Mesenchymal stem cell (in vitro differentiated cells and primary cell): Measurements from ENCODE around the gene ANKRD13D.

Experiments used
- DNase-seq: peaks from one replicate; pipeline ENCODE4 v3.0.0-alpha.2; 2013
- H2AFZ ChIP-seq: one replicate; pipeline ENCODE4 v1.6.1; 2013; ENCODE audit warnings: low read depth, mild to moderate bottlenecking, control low read depth, inconsistent platforms, low read length, moderate library complexity
- H2AK5ac ChIP-seq: 2 replicates; pipeline ENCODE4 v1.6.1; 2013; ENCODE audit warnings: low read length, moderate library complexity, mild to moderate bottlenecking, inconsistent platforms; ENCODE audit not compliant: severe bottlenecking
- H2BK120ac ChIP-seq: one replicate; pipeline ENCODE4 v1.6.1; 2013; ENCODE audit warnings: low read depth, mild to moderate bottlenecking, inconsistent platforms, low read length, moderate library complexity
- H2BK12ac ChIP-seq, 2 experiments: one replicate each; pipeline ENCODE4 v1.6.1; 2013; ENCODE audit warnings: inconsistent platforms in 2 of 2, low read length in 2 of 2, mild to moderate bottlenecking in 2 of 2, moderate library complexity in 2 of 2, control low read depth in 1 of 2
- H2BK15ac ChIP-seq: one replicate; pipeline ENCODE4 v1.6.1; 2013; ENCODE audit warnings: mild to moderate bottlenecking, low read depth, inconsistent platforms; ENCODE audit not compliant: poor library complexity, severe bottlenecking
- H2BK5ac ChIP-seq: 2 replicates; pipeline ENCODE4 v1.6.1; 2013; ENCODE audit warnings: low read depth, mild to moderate bottlenecking, low read length, control low read depth, inconsistent platforms; ENCODE audit not compliant: poor library complexity, severe bottlenecking
- H3K14ac ChIP-seq, 2 experiments: one replicate each; pipeline ENCODE4 v1.6.1; 2013; ENCODE audit warnings: inconsistent platforms in 2 of 2, low read length in 2 of 2, control low read depth in 1 of 2, mild to moderate bottlenecking in 1 of 2, moderate library complexity in 1 of 2
- H3K18ac ChIP-seq, 2 experiments: one replicate each; pipeline ENCODE4 v1.6.1; 2013; ENCODE audit warnings: inconsistent platforms in 2 of 2, low read length in 2 of 2, control low read depth in 1 of 2, low read depth in 1 of 2, mild to moderate bottlenecking in 1 of 2
- H3K23ac ChIP-seq, 2 experiments: one replicate each; pipeline ENCODE4 v1.6.1; 2013; ENCODE audit warnings: inconsistent platforms in 2 of 2, low read length in 2 of 2, mild to moderate bottlenecking in 2 of 2, moderate library complexity in 2 of 2, control low read depth in 1 of 2
- H3K27ac ChIP-seq: 2 replicates; pipeline ENCODE4 v1.5.1; 2013; ENCODE audit warnings: mild to moderate bottlenecking, moderate library complexity, low read length, control low read depth, inconsistent platforms; ENCODE audit not compliant: poor library complexity, severe bottlenecking
- H3K27me3 ChIP-seq, 2 experiments: 2 replicates each; pipeline versions ENCODE4 v1.6.1 to v1.7.0; 2013; ENCODE audit warnings: low read length in 2 of 2, mild to moderate bottlenecking in 2 of 2, moderate library complexity in 2 of 2, control low read depth in 1 of 2, inconsistent platforms in 1 of 2; ENCODE audit not compliant: control insufficient read depth in 1 of 2, insufficient read depth in 1 of 2
- H3K36me3 ChIP-seq, 2 experiments: 2 replicates each; pipeline versions ENCODE4 v1.6.1 to v1.7.0; 2013; ENCODE audit warnings: low read length in 2 of 2, control low read depth in 1 of 2, inconsistent platforms in 1 of 2, low read depth in 1 of 2, mild to moderate bottlenecking in 1 of 2; ENCODE audit not compliant: insufficient read depth in 2 of 2, control insufficient read depth in 1 of 2
- H3K4ac ChIP-seq, 2 experiments: one replicate each; pipeline ENCODE4 v1.6.1; 2013; ENCODE audit warnings: inconsistent platforms in 2 of 2, low read length in 2 of 2, mild to moderate bottlenecking in 2 of 2, moderate library complexity in 2 of 2, control low read depth in 1 of 2, low read depth in 1 of 2
- H3K4me1 ChIP-seq: 2 replicates; pipeline ENCODE4 v1.6.1; 2013; ENCODE audit warnings: low read depth, low read length, control low read depth; ENCODE audit not compliant: control insufficient read depth, insufficient read depth
- H3K4me2 ChIP-seq: 2 replicates; pipeline ENCODE4 v1.6.1; 2013; ENCODE audit warnings: low read length, mild to moderate bottlenecking, inconsistent platforms; ENCODE audit not compliant: poor library complexity, severe bottlenecking
- H3K4me3 ChIP-seq, 2 experiments: 2 replicates each; pipeline versions ENCODE4 v1.5.1 to v1.7.0; 2013; ENCODE audit warnings: low read length in 2 of 2, mild to moderate bottlenecking in 2 of 2, control low read depth in 1 of 2, low read depth in 1 of 2; ENCODE audit not compliant: insufficient read depth in 1 of 2
- H3K79me1 ChIP-seq: replicated peaks from 2 replicates; pipeline ENCODE4 v1.6.1; 2013; ENCODE audit warnings: mild to moderate bottlenecking, control low read depth, low read length, inconsistent platforms; ENCODE audit not compliant: poor library complexity, severe bottlenecking
- H3K9ac ChIP-seq: 2 replicates; pipeline ENCODE4 v1.7.0; 2013; ENCODE audit warnings: mild to moderate bottlenecking, low read length, moderate library complexity
- H3K9me3 ChIP-seq: 2 replicates; pipeline ENCODE4 v1.7.0; 2013; ENCODE audit warnings: mild to moderate bottlenecking, low read length; ENCODE audit not compliant: control insufficient read depth
- H4K8ac ChIP-seq: one replicate; pipeline ENCODE4 v1.6.1; 2013; ENCODE audit warnings: inconsistent platforms, mild to moderate bottlenecking, low read length, moderate library complexity
- H4K91ac ChIP-seq: one replicate; pipeline ENCODE4 v1.6.1; 2013; ENCODE audit warnings: mild to moderate bottlenecking, low read length, inconsistent platforms
- WGBS: methylation state at CpG from one replicate; pipeline ENCODE4 v1.1.7; 2013; ENCODE audit warnings: mixed read lengths; 5-methylcytosine and 5-hydroxymethylcytosine counted together

Gene ANKRD13D

DNA sequence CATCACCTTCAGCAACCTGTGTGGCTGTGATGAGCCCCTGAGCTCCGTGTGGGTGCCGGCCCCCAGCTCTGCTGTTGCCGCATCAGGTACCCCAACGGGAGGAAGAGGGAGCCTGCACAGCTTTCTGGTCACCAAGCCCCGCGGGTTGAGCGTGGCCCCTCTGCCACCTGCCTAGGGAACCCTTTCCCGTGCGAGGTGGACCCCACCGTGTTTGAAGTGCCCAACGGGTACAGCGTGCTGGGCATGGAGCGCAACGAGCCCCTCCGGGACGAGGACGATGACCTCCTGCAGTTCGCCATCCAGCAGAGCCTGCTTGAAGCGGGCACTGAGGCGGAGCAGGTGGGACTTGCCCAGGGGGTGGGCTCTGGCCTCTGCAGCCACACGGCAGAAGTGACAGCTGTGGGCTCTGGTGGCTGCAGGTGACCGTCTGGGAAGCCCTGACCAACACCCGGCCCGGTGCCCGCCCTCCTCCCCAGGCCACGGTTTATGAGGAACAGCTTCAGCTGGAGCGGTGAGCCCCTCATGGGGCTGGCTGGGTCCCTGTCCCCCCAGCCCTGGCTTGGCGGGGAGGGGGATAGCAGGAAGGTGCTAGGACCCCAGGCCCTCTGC, 12.3 kb downstream of the ANKRD13D start:
- Histone ChIP-seq H3K9me3 (peaks cover 1% of the 10 kb centered on the region), H2BK5ac (no peak overlapping the region), H3K27ac (peak overlapping the region; percentile 56), H3K9ac (no peak overlapping the region), H3K14ac (no peak overlapping the region), H2AK5ac (no peak overlapping the region), H3K23ac (no peak overlapping the region), H3K27me3 (no peaks in the 10 kb centered on the region), H2BK120ac (no peak overlapping the region), H3K4me1 (peaks cover 35% of the 10 kb centered on the region), H3K79me1 (peaks cover 29% of the 10 kb centered on the region), H4K91ac (peak overlapping the region; percentile 47), H3K4ac (no peak overlapping the region), H3K36me3 (peaks cover 46 to 50% of the 10 kb centered on the region in 2 experiments), H2AFZ (no peak overlapping the region), H4K8ac (peak overlapping the region; percentile 43), H3K18ac (no peak overlapping the region), H2BK12ac (no peak overlapping the region), H2BK15ac (peak overlapping the region; percentile 34), H3K4me2 (no peak overlapping the region), H3K4me3 (no peak overlapping the region)
- no peak for DNase-seq
- WGBS: 92% methylated on average over 28 of the region's 28 CpGs

DNA sequence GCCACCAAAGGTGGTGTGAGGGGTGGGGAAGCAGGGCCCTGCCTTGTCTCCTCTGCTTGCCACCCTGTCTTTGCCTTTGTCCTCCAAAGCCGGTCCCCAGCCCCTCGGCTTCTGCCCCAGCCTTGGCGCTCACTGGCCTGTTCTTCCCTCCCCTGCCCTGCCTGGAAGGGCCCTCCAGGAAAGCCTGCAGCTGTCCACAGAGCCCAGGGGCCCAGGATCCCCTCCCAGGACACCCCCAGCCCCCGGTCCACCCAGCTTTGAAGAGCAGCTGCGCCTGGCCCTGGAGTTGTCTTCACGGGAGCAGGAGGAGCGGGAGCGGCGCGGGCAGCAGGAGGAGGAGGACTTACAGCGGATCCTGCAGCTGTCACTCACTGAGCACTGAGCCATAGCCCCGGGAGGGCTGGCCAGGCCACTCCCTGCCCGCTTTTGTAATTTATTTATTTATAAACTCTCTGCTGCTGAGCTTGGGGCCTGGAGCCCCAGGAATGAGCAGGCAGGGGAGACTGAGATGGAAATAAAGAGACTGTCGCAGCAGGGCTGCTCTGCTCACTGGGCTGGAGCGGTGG, 12.9 kb downstream of the ANKRD13D start:
- Histone ChIP-seq H3K9ac (peak overlapping the region; percentile 82), H3K36me3 (peaks cover 45 to 48% of the 10 kb centered on the region in 2 experiments), H3K4me2 (peak overlapping the region; percentile 88), H3K14ac (no peak overlapping the region), H3K4me3 (no peak overlapping the region), H3K9me3 (no peaks in the 10 kb centered on the region), H2BK12ac (no peak overlapping the region), H2BK120ac (no peak overlapping the region), H3K23ac (no peak overlapping the region), H3K27ac (peak overlapping the region; percentile 56), H3K4ac (no peak overlapping the region), H2BK5ac (no peak overlapping the region), H2AFZ (no peak overlapping the region), H4K8ac (peak overlapping the region; percentile 27), H3K79me1 (peaks cover 31% of the 10 kb centered on the region), H2AK5ac (no peak overlapping the region), H3K27me3 (no peaks in the 10 kb centered on the region), H4K91ac (peak overlapping the region; percentile 47), H3K18ac (peak overlapping the region in 1 of 2 experiments; percentile 29), H2BK15ac (no peak overlapping the region), H3K4me1 (peaks cover 35% of the 10 kb centered on the region)
- WGBS: 30% methylated on average over 12 of the region's 15 CpGs
- DNase-seq: peak; percentile 85

DNA sequence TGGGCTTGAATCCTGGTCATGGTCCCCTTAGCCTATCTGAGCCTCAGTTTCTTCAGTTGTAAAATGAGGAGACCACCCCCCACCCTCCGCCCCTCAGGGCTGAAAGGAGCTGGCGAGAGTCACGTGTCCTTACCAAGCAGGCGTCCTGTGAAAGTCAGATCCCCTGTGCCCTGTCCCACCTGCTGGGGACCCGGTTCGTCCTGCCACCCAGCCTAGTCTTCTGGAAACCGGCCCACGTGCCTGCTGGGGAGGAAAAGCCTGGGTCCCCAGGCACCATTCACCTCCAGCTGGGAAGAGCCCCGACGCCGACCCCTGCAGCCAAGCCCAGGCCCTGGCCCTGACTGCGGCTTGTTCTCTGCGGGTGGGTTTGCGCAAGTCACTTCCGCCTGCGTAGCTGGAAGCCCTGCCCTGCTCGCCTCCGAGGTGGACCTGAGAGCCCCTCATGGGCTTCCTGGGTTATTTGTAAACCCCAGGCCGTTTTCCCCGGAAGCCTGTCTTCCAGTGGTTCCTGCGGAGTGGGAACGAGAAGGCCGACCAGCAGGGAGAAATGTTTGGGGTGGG, 13.5 kb downstream of the ANKRD13D start:
- H3K4me2 ChIP-seq: peak overlapping the region; percentile 88
- H3K14ac ChIP-seq: peak overlapping the region in 1 of 2 experiments; percentile 90
- no peak overlapping the region for H2AFZ ChIP-seq
- peak overlapping the region; percentile 86 to 90 for H3K4me3 ChIP-seq
- 22% methylated on average over 22 of the region's 23 CpGs for WGBS
- peaks cover 31% of the 10 kb centered on the region for H3K79me1 ChIP-seq
- peak; percentile 64 for DNase-seq
- no peaks in the 10 kb centered on the region for H3K9me3 ChIP-seq
- H3K9ac ChIP-seq: peak overlapping the region; percentile 82
- H2BK12ac ChIP-seq: peak overlapping the region in 1 of 2 experiments; percentile 77
- H4K91ac ChIP-seq: peak overlapping the region; percentile 1
- peak overlapping the region in 1 of 2 experiments; percentile 34 for H3K23ac ChIP-seq
- H3K27ac ChIP-seq: peak overlapping the region; percentile 37
- peak overlapping the region; percentile 26 to 29 for H3K18ac ChIP-seq
- peak overlapping the region; percentile 38 for H2BK15ac ChIP-seq
- peaks cover 50 to 51% of the 10 kb centered on the region in 2 experiments for H3K36me3 ChIP-seq
- no peaks in the 10 kb centered on the region for H3K27me3 ChIP-seq
- no peak overlapping the region for H2BK5ac ChIP-seq
- H3K4ac ChIP-seq: peak overlapping the region; percentile 42 to 66
- no peak overlapping the region for H2AK5ac ChIP-seq
- H4K8ac ChIP-seq: peak overlapping the region; percentile 83
- H3K4me1 ChIP-seq: peaks cover 35% of the 10 kb centered on the region
- H2BK120ac ChIP-seq: no peak overlapping the region
